DMS53 treated with DMSO at 0.1 percent for 48 hours (cell line): ENCODE data around the gene CPSF7.
A peak's percentile ranks its signal among the peaks of the same experiment; 100 is the strongest.
"Not testable (repeated sequence)": the region's sequence is repeated elsewhere in the genome, so short reads cannot be mapped to it uniquely, and the experiment has no call there.

Source experiments
- DNase-seq: peaks from one replicate; lab custom pipeline; 2025; ENCODE audit not compliant: unreplicated experiment; lab: John Stamatoyannopoulos, UW

CPSF7 gene

DNA sequence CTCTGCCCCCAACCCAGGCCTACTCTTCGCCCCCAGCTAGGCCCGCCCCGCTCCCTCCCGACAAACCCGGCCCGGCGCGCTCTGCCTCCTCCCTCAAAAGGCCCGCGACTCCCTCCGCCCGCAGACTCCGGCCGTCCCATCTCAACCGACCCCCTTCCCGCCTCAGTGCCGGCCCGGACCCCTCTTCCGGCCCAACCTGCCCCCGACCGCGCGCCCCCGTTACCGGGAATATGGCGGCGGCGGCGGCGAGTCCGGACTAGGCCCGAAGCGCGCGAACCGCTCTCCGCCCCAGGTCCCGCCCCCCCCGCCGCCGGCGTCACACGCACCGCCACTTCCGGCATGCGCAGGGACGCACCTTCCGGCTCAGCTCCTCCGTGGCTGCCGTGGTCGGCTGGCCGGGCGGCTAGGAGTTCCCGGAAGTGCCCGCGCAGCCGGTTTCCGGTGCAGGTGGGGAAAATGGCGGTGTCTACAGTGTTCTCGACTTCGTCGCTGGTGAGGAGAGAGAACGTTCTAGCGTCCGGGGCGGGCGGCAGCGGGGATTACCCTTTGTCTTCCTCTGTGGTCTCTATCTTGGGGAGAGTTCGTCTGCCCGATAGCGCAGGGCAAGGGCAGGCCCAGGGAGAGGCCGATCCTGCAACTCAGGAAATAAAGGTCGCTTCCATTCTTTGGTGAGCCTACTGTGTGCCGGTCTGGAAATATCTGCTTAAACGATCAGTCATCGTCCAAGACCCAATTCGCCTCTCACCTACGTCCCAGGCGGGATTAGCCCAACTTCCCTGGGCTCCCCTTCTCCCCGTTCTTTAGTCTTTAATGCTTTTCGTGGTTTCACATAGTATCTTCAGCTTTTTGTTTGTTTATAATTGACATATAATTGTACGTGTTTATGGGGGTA lies at the start of gene CPSF7, which contains the start of gene SDHAF2:
Gene CPSF7 (minus strand): TSS at position 285 of the 892 bp plus-strand sequence. CDS start 740 bp downstream, outside the sequence.
Gene SDHAF2 (plus strand): TSS at position 434 of the 892 bp plus-strand sequence. CDS start 23 bp downstream, at position 457.
- peak; percentile 86 for DNase-seq

DNA sequence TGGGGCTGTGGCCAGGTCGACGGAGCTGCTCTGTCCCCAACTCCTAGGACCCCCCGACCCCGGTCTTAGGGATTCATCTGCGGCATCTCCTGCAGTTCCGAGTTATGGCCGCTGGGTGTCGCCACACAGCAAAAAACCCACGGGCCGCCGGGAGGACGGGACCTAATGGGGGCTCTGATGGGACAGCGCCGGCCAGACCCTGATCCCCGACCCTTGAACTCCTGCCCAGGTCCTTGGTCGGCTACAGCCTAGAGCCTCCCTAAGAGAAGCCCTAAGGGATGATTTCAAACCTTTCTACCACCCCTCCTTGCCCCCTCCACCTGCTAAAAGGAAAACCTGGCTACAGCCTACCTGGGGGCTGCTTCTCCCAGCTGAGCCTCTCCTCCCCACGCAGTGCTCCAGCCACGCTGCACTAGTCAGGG lies 48.0 kb upstream of the CPSF7 start:
- no peak for DNase-seq

- DNase-seq: no peak
Measured at GRCh38 chr11:61477126-61477525, 47.4 kb upstream of the CPSF7 start.

GRCh38 chr11:61476371-61476770 lies 46.6 kb upstream of the CPSF7 start:
- DNase-seq: no peak

- DNase-seq: no peak
Measured at GRCh38 chr11:61475433-61475832, 45.7 kb upstream of the CPSF7 start.

DNA sequence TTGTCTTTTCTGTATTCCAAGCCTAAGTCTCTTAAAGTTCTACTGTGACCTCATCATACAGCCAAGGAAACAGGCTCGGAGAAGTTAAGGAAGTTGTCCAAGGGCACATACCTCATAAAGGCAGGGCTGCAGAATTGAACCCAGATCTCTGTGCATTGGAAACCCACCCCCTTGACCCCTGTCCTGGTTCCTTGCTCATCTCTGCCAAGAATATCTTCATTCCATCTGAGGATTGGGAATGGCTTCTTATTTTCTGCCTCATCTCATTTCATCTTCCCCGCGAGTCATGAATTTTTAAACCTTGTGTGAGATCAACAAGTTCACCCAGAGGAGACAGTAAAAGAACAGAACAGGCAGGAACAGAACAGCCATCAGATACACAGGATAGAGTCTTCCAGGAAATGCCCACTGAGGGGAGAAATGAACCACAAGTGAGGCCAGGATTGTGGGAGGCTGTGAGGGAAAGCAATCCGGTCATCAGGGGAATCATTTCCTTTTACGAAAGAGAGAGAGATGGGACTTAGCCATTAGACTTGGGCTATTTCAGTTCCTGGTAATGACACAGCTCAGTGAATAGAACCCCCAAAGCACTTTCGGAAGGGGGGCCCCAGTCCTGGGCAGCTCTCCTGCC lies 44.4 kb upstream of the CPSF7 start:
- DNase-seq: no peak

- no peak for DNase-seq
Measured at GRCh38 chr11:61473370-61474012, 43.7 kb upstream of the CPSF7 start.

DNA sequence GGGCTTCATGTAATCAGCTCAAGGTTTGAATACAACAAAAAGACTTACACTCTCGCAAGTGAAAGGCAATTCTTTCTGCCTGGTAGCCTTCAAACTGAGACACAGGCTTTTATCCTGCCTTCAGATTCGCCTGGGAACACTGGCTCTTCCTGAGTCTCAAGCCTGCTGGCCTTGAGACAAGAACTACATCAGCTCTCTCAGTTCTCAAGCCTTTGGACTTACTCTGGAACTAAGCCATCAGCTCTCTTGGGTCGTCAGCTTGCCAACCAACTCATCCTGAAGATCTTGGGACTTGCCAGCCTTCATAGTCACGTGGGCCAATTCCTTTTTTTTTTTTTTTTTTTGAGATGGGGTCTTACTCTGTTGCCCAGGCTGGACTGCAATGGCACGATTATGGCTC lies 43.1 kb upstream of the CPSF7 start:
- no peak for DNase-seq

GRCh38 chr11:61472282-61472681 lies 42.5 kb upstream of the CPSF7 start:
- DNase-seq: no peak

- DNase-seq: no peak
Measured at GRCh38 chr11:61468002-61468401, 38.2 kb upstream of the CPSF7 start.

GRCh38 chr11:61467602-61468001 lies 37.8 kb upstream of the CPSF7 start:
- DNase-seq: not testable (repeated sequence)

GRCh38 chr11:61460986-61461385 lies 31.2 kb upstream of the CPSF7 start:
- no peak for DNase-seq

DNA sequence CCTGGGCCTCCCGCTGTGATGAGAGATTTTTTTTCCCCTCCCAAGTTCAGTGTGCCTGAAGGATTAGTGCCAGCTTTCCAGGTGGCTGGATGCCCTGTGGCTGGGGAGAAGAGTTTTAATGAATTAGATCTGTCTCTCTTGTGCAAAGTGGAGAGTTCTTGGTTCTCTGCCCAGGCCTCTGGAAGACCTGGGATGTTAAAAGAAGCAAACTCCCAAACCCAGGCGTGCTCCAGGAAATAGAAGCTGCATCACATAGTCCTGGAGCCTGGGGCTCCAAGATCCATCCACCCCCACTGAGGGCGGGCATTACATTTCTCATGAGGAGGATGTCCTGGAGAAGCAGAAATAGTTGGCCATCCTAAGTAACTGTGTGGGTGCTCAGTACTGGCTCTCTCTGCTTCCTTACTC lies 30.7 kb upstream of the CPSF7 start:
- no peak for DNase-seq

- DNase-seq: no peak
Measured at GRCh38 chr11:61454520-61454919, 24.7 kb upstream of the CPSF7 start.

DNA sequence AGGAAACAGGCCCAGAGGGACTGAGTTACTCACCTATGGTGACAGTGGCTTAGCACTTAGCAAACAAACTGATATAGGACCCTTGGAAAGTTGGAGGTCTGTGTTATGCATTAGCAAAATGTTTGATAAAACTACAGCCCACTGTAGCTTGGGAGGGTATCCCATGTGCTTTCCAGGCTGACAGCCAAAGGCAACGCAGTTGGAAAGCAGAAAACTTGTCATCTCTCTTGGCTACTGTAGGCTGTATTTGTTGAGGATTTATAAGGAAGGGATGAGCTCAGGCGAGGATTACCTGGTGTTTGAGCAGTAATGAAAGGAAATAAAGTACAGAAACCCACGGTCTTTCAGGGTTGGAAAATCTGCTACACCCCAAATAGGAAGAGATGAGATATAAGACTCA lies 23.9 kb upstream of the CPSF7 start:
- no peak for DNase-seq

GRCh38 chr11:61452825-61453224 lies 23.1 kb upstream of the CPSF7 start:
- no peak for DNase-seq

- DNase-seq: no peak
Measured at GRCh38 chr11:61448552-61448927, 18.8 kb upstream of the CPSF7 start.

DNA sequence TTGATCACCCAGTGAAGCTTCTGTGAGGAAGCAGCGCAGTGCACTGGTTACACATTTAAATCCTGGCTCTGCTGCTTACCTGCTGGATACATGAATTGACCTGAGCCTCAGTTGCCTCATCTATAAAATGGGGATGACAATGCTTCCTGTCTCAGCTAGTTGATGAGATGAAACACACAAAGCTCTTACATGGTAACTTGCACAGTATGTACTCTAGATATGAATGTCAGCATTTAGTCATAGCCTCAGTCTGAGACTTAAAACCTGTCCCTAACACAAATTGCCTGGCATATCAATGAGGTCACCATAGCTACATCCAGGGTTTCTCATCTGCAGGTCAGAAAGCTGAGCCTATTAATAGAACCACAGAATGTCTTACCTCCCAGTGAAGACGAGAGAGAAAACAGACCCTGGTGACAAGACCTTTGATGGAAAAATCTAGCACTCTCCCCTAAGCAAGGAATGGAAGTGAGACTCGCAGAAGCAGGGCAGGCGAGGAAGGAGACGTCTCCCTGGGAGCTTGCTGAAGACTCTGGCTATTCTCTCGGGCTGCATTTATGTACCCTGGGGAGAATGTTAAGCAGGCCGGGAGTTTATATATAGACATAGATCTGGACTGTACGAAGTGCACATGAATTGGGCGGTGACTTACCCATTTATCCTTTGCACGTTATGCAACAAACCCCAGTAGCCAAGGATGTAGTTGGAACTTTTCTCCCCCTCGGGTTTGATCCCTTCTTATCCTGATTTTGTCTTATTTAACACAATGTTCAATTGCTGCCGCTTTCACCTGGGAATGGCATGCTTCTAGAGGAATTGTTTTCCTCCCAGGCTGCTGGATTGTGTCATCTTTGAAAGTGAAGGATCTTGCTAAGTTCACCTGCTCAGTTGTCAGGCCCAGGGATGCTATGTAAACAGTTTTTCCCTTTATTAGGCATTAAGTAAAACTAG lies 18.1 kb upstream of the CPSF7 start:
- DNase-seq: no peak

DNA sequence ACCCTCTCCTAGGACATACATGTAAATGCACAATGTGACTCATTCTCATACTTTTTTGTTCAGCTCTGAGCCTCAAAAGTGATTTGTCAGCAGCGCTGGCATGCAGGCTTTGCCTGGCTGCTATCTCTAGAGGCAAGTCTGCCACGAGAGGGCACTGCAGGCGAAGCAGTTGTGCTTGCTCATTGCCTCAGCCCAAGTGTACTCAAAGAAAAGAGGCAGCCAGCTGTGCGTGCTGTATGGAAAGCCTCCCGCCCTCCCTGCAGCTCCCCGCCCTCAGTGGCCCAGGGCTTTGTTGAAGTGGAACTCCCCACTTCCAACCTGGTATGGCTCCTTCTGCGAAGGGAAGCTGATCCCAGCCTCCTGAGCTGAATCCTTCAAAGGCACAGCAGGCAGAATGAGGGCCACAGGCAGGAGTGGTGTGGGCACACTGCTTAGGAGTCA lies 16.5 kb upstream of the CPSF7 start:
- DNase-seq: peak; percentile 91

- peak; percentile 28 for DNase-seq
Measured at GRCh38 chr11:61445516-61445915, 15.7 kb upstream of the CPSF7 start.

- no peak for DNase-seq
Measured at GRCh38 chr11:61442616-61443015, 12.8 kb upstream of the CPSF7 start.
